PFSK-1 (cell line): Measurements from ENCODE around the gene MPDU1.

Experiments used
- FOXP2 ChIP-seq: optimal IDR thresholded peaks from 2 replicates; pipeline ENCODE3; 2011; ENCODE audit warnings: borderline replicate concordance, control low read depth, inconsistent platforms; ENCODE audit not compliant: insufficient read depth; ENCODE audit errors: extremely low read length, extremely low read depth
- POLR2AphosphoS5 ChIP-seq: IDR thresholded peaks from 2 replicates; pipeline ENCODE4 v1.6.1; 2012; ENCODE audit warnings: low read depth, mild to moderate bottlenecking, control low read depth, low read length, moderate library complexity
- SIN3A ChIP-seq: IDR thresholded peaks from 2 replicates; pipeline ENCODE4 v1.6.1; 2012; ENCODE audit warnings: mild to moderate bottlenecking, low read length, moderate library complexity, borderline replicate concordance; ENCODE audit not compliant: insufficient read depth

- TF ChIP-seq POLR2AphosphoS5 = no peak
- no peak for TF ChIP-seq FOXP2
- TF ChIP-seq SIN3A = no peak
Observed at GRCh38 chr17:7591596-7591995, 7.9 kb downstream of the MPDU1 start.
